ENCODE data around the gene CLIC1.

The CLIC1 gene

GRCh38 chr6:31768363-31769257 lies 32.3 kb upstream of the CLIC1 start:
- DNase-seq (ENCODE audit: low read depth in 2 of 2, low spot score in 1 of 2) = no peak

GRCh38 chr6:31767096-31767645 lies 30.8 kb upstream of the CLIC1 start:
- DNase-seq (ENCODE audit: low read depth in 2 of 2, low spot score in 1 of 2) = no peak

GRCh38 chr6:31765910-31766794 lies 29.8 kb upstream of the CLIC1 start:
- no peak for DNase-seq (ENCODE audit: low read depth in 2 of 2, low spot score in 1 of 2)

- DNase-seq (ENCODE audit: low read depth in 2 of 2, low spot score in 1 of 2) = no peak
Measured at GRCh38 chr6:31765559-31765909, 29.2 kb upstream of the CLIC1 start.

GRCh38 chr6:31764198-31764597 lies 27.9 kb upstream of the CLIC1 start:
- DNase-seq (ENCODE audit: low read depth in 2 of 2, low spot score in 1 of 2) = no peak

GRCh38 chr6:31763619-31763940 lies 27.2 kb upstream of the CLIC1 start:
- DNase-seq (ENCODE audit: low read depth in 2 of 2, low spot score in 1 of 2) = no peak

- DNase-seq (ENCODE audit: low read depth in 2 of 2, low spot score in 1 of 2) = no peak
Measured at GRCh38 chr6:31762878-31763618, 26.7 kb upstream of the CLIC1 start.

GRCh38 chr6:31762356-31762755 lies 26.0 kb upstream of the CLIC1 start, which contains the start of gene SAPCD1:
SAPCD1 (plus strand) TSS chr6:31762656; CDS start chr6:31763055, 399 bp downstream.
- no peak for DNase-seq (ENCODE audit: low read depth in 2 of 2, low spot score in 1 of 2)

- no peak for DNase-seq (ENCODE audit: low read depth in 2 of 2, low spot score in 1 of 2)
Measured at GRCh38 chr6:31761343-31761742, 25.0 kb upstream of the CLIC1 start.

GRCh38 chr6:31760790-31761189 lies 24.5 kb upstream of the CLIC1 start:
- no peak for DNase-seq (ENCODE audit: low read depth in 2 of 2, low spot score in 1 of 2)

- no peak for DNase-seq (ENCODE audit: low read depth in 2 of 2, low spot score in 1 of 2)
Measured at GRCh38 chr6:31758281-31758680, 22.0 kb upstream of the CLIC1 start.

- DNase-seq (ENCODE audit: low read depth in 2 of 2, low spot score in 1 of 2) = no peak
Measured at GRCh38 chr6:31752739-31753319, 16.5 kb upstream of the CLIC1 start.

GRCh38 chr6:31750411-31751022 lies 14.2 kb upstream of the CLIC1 start:
- no peak for DNase-seq (ENCODE audit: low read depth in 2 of 2, low spot score in 1 of 2)

GRCh38 chr6:31749301-31750036 lies 13.1 kb upstream of the CLIC1 start:
- no peak for DNase-seq (ENCODE audit: low read depth in 2 of 2, low spot score in 1 of 2)

- no peak for DNase-seq (ENCODE audit: low read depth in 2 of 2, low spot score in 1 of 2)
Measured at GRCh38 chr6:31744422-31744821, 8.1 kb upstream of the CLIC1 start.

- no peak for DNase-seq (ENCODE audit: low read depth in 2 of 2, low spot score in 1 of 2)
Measured at GRCh38 chr6:31742894-31743293, 6.6 kb upstream of the CLIC1 start.

- DNase-seq (ENCODE audit: low read depth in 2 of 2, low spot score in 1 of 2) = no peak
Measured at GRCh38 chr6:31741815-31742214, 5.5 kb upstream of the CLIC1 start.

GRCh38 chr6:31740397-31741223 lies 4.3 kb upstream of the CLIC1 start:
- DNase-seq (ENCODE audit: low read depth in 2 of 2, low spot score in 1 of 2) = no peak

Data from stimulated activated CD8-positive, alpha-beta memory T cell treated with anti-CD3 and anti-CD28 coated beads, Interleukin-4, amount 100 ng/mL, for 1 hour (primary cell).